Naive B cell (primary cell): ENCODE results near the gene CKAP5. TPM values are rescaled to one million over a fixed set of nuclear protein-coding genes. Genes with fewer than 3 reads are reported as not detected.

ENCODE experiments used
- ATAC-seq, 2 donors: fragments of 150-1000 bp; cut with Tn5 transposase; 2 replicates each; pipeline ENCODE4 v1.10.0; 2021; ENCODE audit warnings: low read depth in 2 of 2, mild to moderate bottlenecking in 2 of 2, moderate library complexity in 2 of 2
- DNase-seq: peaks from one replicate; pipeline ENCODE4 v3.0.0; 2022
- H3K27ac Mint-ChIP-seq, 6 donors: one replicate each; pipeline ENCODE4 v1.8.0; 2020 to 2022; ENCODE audit warnings: mild to moderate bottlenecking in 6 of 6, mixed read lengths in 6 of 6, moderate library complexity in 5 of 6, inconsistent platforms in 2 of 6
- H3K27me3 Mint-ChIP-seq, 3 donors: one replicate each; pipeline ENCODE4 v1.8.0; 2021 to 2022; ENCODE audit warnings: mixed read lengths in 3 of 3, mild to moderate bottlenecking in 1 of 3
- H3K36me3 Mint-ChIP-seq, 2 donors: one replicate each; pipeline ENCODE4 v1.8.0; 2020 to 2022; ENCODE audit warnings: mixed read lengths in 2 of 2, inconsistent platforms in 1 of 2, mild to moderate bottlenecking in 1 of 2
- H3K4me1 Mint-ChIP-seq, 3 donors: one replicate each; pipeline ENCODE4 v1.8.0; 2020 to 2022; ENCODE audit warnings: mixed read lengths in 3 of 3, inconsistent platforms in 1 of 3, mild to moderate bottlenecking in 1 of 3, moderate library complexity in 1 of 3
- H3K4me3 Mint-ChIP-seq, 8 donors: one replicate each; pipeline ENCODE4 v1.8.0; 2020 to 2022; ENCODE audit warnings: mild to moderate bottlenecking in 8 of 8, mixed read lengths in 8 of 8, moderate library complexity in 8 of 8, inconsistent platforms in 2 of 8
- H3K9me3 Mint-ChIP-seq, 7 donors: one replicate each; pipeline ENCODE4 v1.8.0; 2020 to 2022; ENCODE audit warnings: mixed read lengths in 7 of 7, mild to moderate bottlenecking in 5 of 7, inconsistent platforms in 2 of 7, moderate library complexity in 1 of 7
- polyA plus RNA-seq, 6 donors: library from polyadenylated mRNA; unstranded; fragments of 300-500 nt; fragmentation: Illumina TruSeq; gene quantifications; one replicate each; pipeline ENCODE4 v1.2.3, GENCODE V29; 2021; ENCODE audit warnings: low read depth in 6 of 6

Gene CKAP5
- polyA plus RNA-seq, 6 donors from 2014 or later, result 6.7 to 16.0 (median 9.8) TPM; not detected in 1

DNA sequence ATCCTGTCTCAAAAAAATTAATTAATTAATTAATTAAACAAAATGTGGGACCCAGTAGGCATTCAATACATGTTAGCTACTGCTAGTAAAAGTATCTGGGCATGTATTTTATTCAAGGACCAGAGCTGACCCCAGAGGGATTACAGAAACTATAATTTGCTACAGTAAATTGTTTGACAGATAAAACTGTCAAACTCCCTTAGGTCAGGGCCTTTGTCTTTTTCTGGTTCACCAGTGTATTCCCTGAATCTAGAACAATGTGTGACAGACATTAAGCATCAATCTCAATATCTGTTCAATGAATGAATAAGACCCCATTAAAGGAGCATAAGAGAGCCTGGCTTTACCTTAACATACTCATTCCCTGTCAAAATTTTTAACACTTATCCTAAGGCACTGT lies 6.0 kb downstream of the CKAP5 start:
- no peak for ATAC-seq
- Mint-ChIP-seq H3K27me3 (no peaks in the 10 kb centered on the region), H3K9me3 (no peaks in the 10 kb centered on the region), H3K4me3 (no peak overlapping the region), H3K27ac (no peak overlapping the region), H3K4me1 (peaks cover 10 to 34% (median 30%) of the 10 kb centered on the region in 3 donors), H3K36me3 (no peaks in the 10 kb centered on the region)
- DNase-seq, result no peak

DNA sequence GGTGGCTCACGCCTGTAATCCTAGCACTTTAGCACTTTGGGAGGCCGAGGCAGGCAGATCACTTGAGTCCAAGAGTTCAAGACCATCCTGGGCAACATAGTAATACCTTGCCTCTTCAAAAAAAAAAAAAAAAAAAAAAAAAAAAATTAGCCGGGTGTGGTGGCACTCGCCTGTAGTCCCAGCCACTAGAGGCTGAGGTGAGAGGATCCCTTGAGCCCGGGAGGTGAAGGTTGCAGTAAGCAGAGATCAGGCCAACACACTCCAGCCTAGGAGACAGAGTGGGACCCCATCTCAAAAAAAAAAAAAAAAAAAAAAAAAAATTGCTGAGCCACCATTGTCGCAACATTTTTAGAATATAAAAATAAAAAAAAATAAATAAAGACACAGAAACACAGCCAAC lies 7.6 kb downstream of the CKAP5 start:
- no peaks in the 10 kb centered on the region for H3K36me3 Mint-ChIP-seq
- DNase-seq (no peak), ATAC-seq (no peak)
- H3K4me1 Mint-ChIP-seq, result peaks cover 5 to 18% (median 14%) of the 10 kb centered on the region in 3 donors
- H3K27me3 Mint-ChIP-seq, result no peaks in the 10 kb centered on the region
- H3K27ac Mint-ChIP-seq, result no peak overlapping the region
- no peaks in the 10 kb centered on the region for H3K9me3 Mint-ChIP-seq
- no peak overlapping the region for H3K4me3 Mint-ChIP-seq

- H3K9me3 Mint-ChIP-seq, result no peaks in the 10 kb centered on the region
- H3K36me3 Mint-ChIP-seq, result no peaks in the 10 kb centered on the region
- H3K27ac Mint-ChIP-seq, result no peak overlapping the region
- DNase-seq (no peak), ATAC-seq (no peak)
- H3K27me3 Mint-ChIP-seq, result no peaks in the 10 kb centered on the region
- peaks cover 5 to 11% (median 10%) of the 10 kb centered on the region in 3 donors for H3K4me1 Mint-ChIP-seq
- no peak overlapping the region for H3K4me3 Mint-ChIP-seq
Observed at GRCh38 chr11:46837860-46838259, 8.2 kb downstream of the CKAP5 start.

DNA sequence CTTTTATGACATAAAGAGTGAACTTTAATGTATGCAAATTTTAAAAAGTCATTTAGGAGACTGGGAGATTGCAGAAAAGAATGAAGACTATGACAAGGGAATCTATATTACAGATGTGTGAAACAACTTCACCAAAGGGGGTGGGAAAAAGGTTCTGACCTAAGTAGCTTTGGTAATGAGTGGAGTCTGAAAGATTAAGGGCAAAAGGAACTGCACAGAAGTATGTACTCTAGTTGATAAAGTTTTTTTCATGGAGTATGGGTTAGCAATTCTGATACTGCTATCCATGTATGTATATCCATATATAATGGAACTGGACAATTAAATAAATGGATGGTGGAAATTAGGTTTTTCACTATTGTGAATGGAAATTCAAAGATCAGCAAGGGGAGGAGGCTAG lies 9.2 kb downstream of the CKAP5 start:
- H3K27me3 Mint-ChIP-seq, result no peaks in the 10 kb centered on the region
- H3K4me3 Mint-ChIP-seq, result no peak overlapping the region
- H3K9me3 Mint-ChIP-seq, result no peaks in the 10 kb centered on the region
- ATAC-seq (no peak), DNase-seq (no peak)
- no peaks in the 10 kb centered on the region for H3K36me3 Mint-ChIP-seq
- peaks cover 5 to 11% (median 10%) of the 10 kb centered on the region in 3 donors for H3K4me1 Mint-ChIP-seq
- no peak overlapping the region for H3K27ac Mint-ChIP-seq

DNA sequence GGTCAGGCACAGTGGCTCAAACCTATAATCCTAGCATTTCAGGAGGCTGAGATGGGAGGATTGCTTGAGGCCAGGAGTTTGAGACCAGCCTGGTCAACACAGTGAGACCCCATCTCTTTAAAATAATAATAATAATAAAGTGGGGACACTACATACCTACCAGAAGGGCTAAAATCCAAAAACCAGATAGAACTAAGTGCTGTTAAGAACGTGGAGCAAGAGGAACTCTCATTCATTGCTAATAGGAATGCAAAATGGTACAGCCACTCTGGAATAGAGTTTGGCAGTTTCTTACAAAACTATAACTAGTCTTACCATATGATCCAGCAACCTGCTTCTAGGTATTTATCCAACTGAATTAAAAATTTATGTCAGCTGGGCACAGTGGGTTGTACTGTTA lies 9.6 kb downstream of the CKAP5 start:
- H3K4me1 Mint-ChIP-seq, result peaks cover 5 to 11% (median 10%) of the 10 kb centered on the region in 3 donors
- no peak for DNase-seq
- ATAC-seq, result no peak
- H3K27me3 Mint-ChIP-seq, result no peaks in the 10 kb centered on the region
- H3K4me3 Mint-ChIP-seq, result no peak overlapping the region
- H3K9me3 Mint-ChIP-seq, result no peaks in the 10 kb centered on the region
- H3K27ac Mint-ChIP-seq, result no peak overlapping the region
- H3K36me3 Mint-ChIP-seq, result no peaks in the 10 kb centered on the region

GRCh38 chr11:46835897-46836296 lies 10.2 kb downstream of the CKAP5 start:
- H3K27ac Mint-ChIP-seq, result no peak overlapping the region
- no peak for DNase-seq
- ATAC-seq, result no peak
- no peaks in the 10 kb centered on the region for H3K36me3 Mint-ChIP-seq
- H3K4me1 Mint-ChIP-seq, result peaks cover 5 to 11% (median 9%) of the 10 kb centered on the region in 3 donors
- H3K27me3 Mint-ChIP-seq, result no peaks in the 10 kb centered on the region
- no peaks in the 10 kb centered on the region for H3K9me3 Mint-ChIP-seq
- no peak overlapping the region for H3K4me3 Mint-ChIP-seq

DNA sequence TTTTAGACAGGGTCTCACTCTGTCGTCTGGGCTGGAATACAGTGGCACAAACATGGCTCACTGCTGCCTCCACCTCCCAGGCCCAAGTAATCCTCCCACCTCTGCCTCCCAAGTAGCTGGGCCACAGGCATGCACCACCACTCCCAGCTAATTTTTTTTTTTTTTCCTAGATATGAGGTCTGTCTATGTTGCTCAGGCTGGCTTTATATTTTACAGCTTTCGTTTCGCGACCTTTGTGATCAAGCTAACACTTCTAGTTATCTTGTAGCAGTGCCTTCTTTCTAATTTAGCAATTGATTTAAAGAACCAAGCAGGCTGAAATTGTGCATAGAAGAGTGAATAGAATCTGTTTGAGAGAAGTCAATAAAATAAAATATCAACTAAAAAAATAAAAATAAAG lies 11.3 kb downstream of the CKAP5 start:
- H3K27me3 Mint-ChIP-seq, result no peaks in the 10 kb centered on the region
- H3K36me3 Mint-ChIP-seq, result no peaks in the 10 kb centered on the region
- no peaks in the 10 kb centered on the region for H3K9me3 Mint-ChIP-seq
- ATAC-seq, result no peak
- peaks cover 5 to 11% (median 7%) of the 10 kb centered on the region in 3 donors for H3K4me1 Mint-ChIP-seq
- no peak for DNase-seq
- no peak overlapping the region for H3K27ac Mint-ChIP-seq
- H3K4me3 Mint-ChIP-seq, result no peak overlapping the region

- H3K36me3 Mint-ChIP-seq, result no peaks in the 10 kb centered on the region
- DNase-seq (no peak), ATAC-seq (no peak)
- no peak overlapping the region for H3K4me3 Mint-ChIP-seq
- no peaks in the 10 kb centered on the region for H3K27me3 Mint-ChIP-seq
- H3K9me3 Mint-ChIP-seq, result no peaks in the 10 kb centered on the region
- H3K27ac Mint-ChIP-seq, result peak overlapping the region in 1 of 6 donors; percentile 2
- H3K4me1 Mint-ChIP-seq, result peaks cover 2 to 7% (median 2%) of the 10 kb centered on the region in 3 donors
Observed at GRCh38 chr11:46832511-46833214, 13.4 kb downstream of the CKAP5 start.

GRCh38 chr11:46827995-46828394 lies 18.1 kb downstream of the CKAP5 start:
- H3K27ac Mint-ChIP-seq, result peak overlapping the region in 2 of 6 donors; percentile 64 to 75
- no peaks in the 10 kb centered on the region for H3K9me3 Mint-ChIP-seq
- no peak for ATAC-seq
- no peaks in the 10 kb centered on the region for H3K27me3 Mint-ChIP-seq
- no peaks in the 10 kb centered on the region for H3K36me3 Mint-ChIP-seq
- H3K4me1 Mint-ChIP-seq, result peaks cover 15 to 19% (median 19%) of the 10 kb centered on the region in 3 donors
- DNase-seq, result no peak
- peak overlapping the region in 4 of 8 donors; percentile 11 to 80 (median 50) for H3K4me3 Mint-ChIP-seq

GRCh38 chr11:46826310-46827044 lies 19.6 kb downstream of the CKAP5 start:
- H3K36me3 Mint-ChIP-seq, result no peaks in the 10 kb centered on the region
- DNase-seq (peak; percentile 69), ATAC-seq (peak; percentile 100)
- peak overlapping the region in 4 of 6 donors; percentile 9 to 79 (median 63) for H3K27ac Mint-ChIP-seq
- no peaks in the 10 kb centered on the region for H3K27me3 Mint-ChIP-seq
- no peaks in the 10 kb centered on the region for H3K9me3 Mint-ChIP-seq
- peak overlapping the region; percentile 80 to 92 (median 87) for H3K4me3 Mint-ChIP-seq
- peaks cover 15 to 19% (median 18%) of the 10 kb centered on the region in 3 donors for H3K4me1 Mint-ChIP-seq

DNA sequence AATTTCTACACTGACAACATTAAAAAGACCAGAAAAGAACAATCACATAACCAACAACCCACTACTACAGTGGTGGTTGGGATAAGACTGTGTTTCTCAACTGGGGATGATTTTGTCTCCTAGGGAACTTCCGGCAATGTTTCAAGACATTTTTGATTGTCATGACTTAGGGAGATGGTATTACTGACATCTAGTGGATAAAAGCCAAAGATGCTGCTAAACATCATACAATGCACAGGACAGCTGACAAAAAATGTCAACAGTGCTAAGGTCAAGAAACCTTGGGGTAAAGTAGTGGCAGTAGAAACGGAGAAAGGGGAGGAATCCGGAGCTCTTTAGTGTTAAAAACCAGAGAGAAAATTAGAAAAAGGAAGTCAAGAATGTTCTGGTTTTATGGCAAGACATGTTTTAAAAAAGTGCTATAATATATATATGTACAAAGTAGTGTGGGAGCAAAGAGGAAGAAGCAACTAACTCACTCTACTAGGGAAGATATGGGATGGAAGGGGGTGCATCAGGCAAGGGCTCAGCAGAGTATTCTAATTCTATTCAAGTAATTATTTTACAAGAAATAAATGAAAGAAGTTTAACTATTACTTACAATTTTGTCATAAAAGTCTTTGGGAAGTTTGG lies 37.2 kb downstream of the CKAP5 start:
- Mint-ChIP-seq H3K27me3 (no peaks in the 10 kb centered on the region), H3K4me1 (no peaks in the 10 kb centered on the region), H3K27ac (no peak overlapping the region), H3K4me3 (no peak overlapping the region), H3K36me3 (peaks cover 0 to 11% of the 10 kb centered on the region in 2 donors), H3K9me3 (no peaks in the 10 kb centered on the region)
- DNase-seq, result no peak
- no peak for ATAC-seq

DNA sequence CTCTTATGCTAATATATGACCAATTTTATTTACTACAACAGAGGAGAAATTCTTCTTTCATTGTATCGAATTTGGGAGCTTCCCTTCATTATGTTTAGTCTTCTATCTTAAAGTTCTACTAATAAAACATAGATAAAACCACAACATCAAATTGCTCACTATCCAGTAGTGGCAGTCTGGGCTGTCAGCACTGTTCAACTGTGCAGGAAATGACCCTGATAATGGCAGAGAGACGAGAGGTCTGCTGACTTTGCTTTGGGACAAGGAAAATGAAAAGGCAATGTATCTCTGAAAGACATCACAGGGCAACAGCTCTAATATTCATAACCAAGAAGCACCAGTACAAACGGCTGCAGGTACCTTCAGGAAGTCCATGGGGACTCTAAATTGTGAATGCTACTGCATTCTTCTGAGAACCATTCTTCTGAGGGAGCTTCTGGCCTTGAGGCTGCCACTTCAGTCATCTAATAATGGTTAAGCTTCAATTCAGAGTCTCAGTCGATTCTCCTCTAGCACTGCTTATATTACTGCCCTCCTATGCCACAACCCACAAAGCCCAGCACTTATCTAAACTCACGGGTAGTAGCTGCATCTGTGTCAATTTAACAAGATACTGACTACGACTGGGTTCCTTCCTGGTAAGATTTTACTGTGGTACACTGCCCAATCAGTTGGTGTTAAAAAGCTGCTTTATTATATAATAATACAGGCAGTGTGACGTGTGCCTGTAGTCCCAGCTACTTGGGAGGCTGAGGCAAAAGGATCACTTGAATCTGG lies 44.2 kb downstream of the CKAP5 start:
- DNase-seq (no peak), ATAC-seq (no peak)
- Mint-ChIP-seq H3K27me3 (no peaks in the 10 kb centered on the region), H3K4me1 (no peaks in the 10 kb centered on the region), H3K9me3 (no peaks in the 10 kb centered on the region), H3K36me3 (peaks cover 0 to 8% of the 10 kb centered on the region in 2 donors), H3K27ac (peak overlapping the region in 1 of 6 donors; percentile 43), H3K4me3 (no peak overlapping the region)

DNA sequence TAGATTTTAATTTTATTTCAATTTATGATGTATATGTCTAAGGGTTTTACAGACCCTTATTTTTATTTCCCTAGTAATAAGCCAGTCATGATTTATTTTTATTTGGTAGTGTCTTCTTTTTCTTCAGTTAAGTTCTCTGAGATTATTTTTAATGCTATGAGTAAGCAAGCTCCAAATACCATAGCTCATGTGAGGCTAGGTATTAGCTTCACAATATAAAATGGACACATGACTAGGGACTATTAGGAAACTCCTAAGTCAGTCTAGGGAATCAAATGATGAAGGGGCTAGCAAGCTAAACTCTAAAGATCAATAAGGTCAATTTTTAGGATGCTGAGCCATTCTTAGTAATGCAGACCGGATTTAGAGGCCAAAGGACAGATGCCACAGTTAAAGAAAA lies 45.9 kb downstream of the CKAP5 start:
- Mint-ChIP-seq H3K4me3 (no peak overlapping the region), H3K36me3 (peaks cover 3 to 8% of the 10 kb centered on the region in 2 donors), H3K9me3 (no peaks in the 10 kb centered on the region), H3K27me3 (no peaks in the 10 kb centered on the region), H3K27ac (no peak overlapping the region), H3K4me1 (no peaks in the 10 kb centered on the region)
- ATAC-seq (no peak), DNase-seq (no peak)
